RWPE1 (cell line): ENCODE data around the gene SLC27A4.

Experiments
- CTCF ChIA-PET: fragments of 350-600 bp; sonication (Branson Sonifier 250); formaldehyde crosslinking; extraction: SDS; loops from one replicate; lab custom pipeline; 2021; lab: Yijun Ruan, JAX
- POLR2A ChIA-PET: fragments of 400-600 bp; formaldehyde crosslinking; extraction: SDS; loops from one replicate; lab custom pipeline; 2020; ENCODE audit warnings: antibody characterized with exemption; ENCODE audit not compliant: low non-redundant PET; lab: Yijun Ruan, JAX
- DNase-seq: peaks from one replicate; pipeline ENCODE4 v3.0.0; 2012; ENCODE audit warnings: low spot score
- H3K27ac ChIP-seq: fragments of 450-650 bp; 2 replicates; pipeline ENCODE4 v1.5.1; 2017
- TF ChIP-seq, protein P1 (sequence below): fragments of 450-650 bp; conservative IDR thresholded peaks from 2 replicates; pipeline ENCODE4 v1.5.1; 2017; ENCODE audit warnings: low read depth, mild to moderate bottlenecking

SLC27A4 gene

DNA sequence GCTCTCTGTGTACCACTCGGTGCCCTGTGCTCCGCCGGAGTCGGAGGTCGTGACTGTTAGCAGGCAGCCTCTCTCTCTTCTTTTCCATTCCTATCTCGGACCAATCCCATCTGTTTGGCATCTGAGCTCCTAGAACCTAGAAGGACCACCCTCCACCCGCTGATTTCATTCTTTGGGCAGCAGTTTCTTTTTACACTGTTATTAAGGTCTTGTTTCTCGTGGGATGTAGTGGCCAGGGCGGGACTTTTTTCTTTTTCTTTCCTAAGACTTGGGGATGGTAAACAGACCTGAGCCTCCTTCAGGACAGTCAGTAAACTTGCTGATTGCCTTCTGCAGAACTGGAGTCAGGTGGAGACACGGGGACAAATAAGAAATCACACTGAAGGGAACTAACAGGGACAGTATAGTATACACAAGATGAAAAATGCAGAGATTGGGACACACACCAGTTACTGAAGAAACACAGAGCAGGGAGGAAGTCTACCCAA lies 31.3 kb downstream of the SLC27A4 start:
- no peak for DNase-seq
- CTCF ChIA-PET = interaction anchor here (0.5 to 1.8 kb wide), 5 partner anchors 10 to 77 kb away, joined by 3 to 15 read pairs (median 3); partner anchors contain the start of gene CERCAM
- TF ChIP-seq, protein P1, sequence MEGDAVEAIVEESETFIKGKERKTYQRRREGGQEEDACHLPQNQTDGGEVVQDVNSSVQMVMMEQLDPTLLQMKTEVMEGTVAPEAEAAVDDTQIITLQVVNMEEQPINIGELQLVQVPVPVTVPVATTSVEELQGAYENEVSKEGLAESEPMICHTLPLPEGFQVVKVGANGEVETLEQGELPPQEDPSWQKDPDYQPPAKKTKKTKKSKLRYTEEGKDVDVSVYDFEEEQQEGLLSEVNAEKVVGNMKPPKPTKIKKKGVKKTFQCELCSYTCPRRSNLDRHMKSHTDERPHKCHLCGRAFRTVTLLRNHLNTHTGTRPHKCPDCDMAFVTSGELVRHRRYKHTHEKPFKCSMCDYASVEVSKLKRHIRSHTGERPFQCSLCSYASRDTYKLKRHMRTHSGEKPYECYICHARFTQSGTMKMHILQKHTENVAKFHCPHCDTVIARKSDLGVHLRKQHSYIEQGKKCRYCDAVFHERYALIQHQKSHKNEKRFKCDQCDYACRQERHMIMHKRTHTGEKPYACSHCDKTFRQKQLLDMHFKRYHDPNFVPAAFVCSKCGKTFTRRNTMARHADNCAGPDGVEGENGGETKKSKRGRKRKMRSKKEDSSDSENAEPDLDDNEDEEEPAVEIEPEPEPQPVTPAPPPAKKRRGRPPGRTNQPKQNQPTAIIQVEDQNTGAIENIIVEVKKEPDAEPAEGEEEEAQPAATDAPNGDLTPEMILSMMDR = no peak
- H3K27ac ChIP-seq = peak overlapping the region; percentile 89
- POLR2A ChIA-PET = interaction anchor here (0.6 to 1.0 kb wide), 6 partner anchors 25 to 1114 kb away, joined by 3 to 9 read pairs (median 4); no protein-coding TSS in a partner anchor

DNA sequence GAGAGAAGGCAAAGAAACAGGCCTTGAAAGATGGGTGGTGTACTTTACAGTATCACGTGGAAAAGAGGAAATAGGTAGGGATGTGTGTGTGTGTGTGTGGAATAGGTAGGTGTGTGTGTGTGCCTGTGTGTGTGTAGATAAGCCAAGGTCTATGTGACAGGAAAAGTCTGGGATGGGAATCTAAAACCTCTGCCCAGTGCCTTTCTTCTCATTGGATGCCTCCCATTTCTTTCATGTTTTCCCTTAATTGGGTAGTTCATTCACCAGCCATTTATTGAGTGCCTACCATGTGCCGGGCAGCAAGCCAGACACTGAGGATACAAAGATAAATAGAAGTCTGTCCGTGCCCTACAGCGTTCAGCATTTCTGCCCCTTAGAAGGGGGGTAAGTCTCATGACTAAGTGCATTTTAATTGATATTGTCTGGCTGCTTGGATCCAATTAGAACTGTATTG lies 31.9 kb downstream of the SLC27A4 start:
- DNase-seq = no peak
- TF ChIP-seq, protein P1 = no peak
- ChIA-PET CTCF (interaction anchor here (0.6 to 1.8 kb wide), 3 partner anchors 31 to 77 kb away, joined by 3 to 4 read pairs (median 3); partner anchors contain the start of gene CERCAM), POLR2A (interaction anchor here (0.6 to 1.0 kb wide), 2 partner anchors 8 to 264 kb away, joined by 3 to 4 read pairs; no protein-coding TSS in a partner anchor)
- no peak overlapping the region for H3K27ac ChIP-seq

DNA sequence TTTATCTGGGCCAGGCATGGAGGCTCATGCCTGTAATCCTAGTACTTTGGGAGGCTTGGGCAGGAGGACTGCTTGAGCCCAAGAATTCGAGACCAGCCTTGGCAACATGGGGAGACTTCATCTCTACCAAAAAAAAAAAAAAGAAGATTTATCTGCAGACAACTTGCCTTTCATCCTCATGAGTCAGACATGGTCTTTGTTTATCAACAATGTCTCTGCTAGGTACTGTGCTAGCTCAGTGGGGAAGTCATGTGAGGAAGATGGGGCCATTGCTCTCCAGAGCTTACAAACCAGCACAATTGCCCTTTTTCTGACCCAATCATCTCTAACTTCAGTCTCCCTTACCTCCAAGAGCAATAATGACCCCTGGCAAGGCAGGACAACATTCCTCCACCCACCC lies 32.5 kb downstream of the SLC27A4 start:
- TF ChIP-seq, protein P1 = no peak
- DNase-seq = no peak
- POLR2A ChIA-PET = interaction anchor here (0.6 kb wide), 1 partner anchor 9 kb away, joined by 4 read pairs; no protein-coding TSS in a partner anchor
- H3K27ac ChIP-seq = no peak overlapping the region
- CTCF ChIA-PET = no interaction called here

DNA sequence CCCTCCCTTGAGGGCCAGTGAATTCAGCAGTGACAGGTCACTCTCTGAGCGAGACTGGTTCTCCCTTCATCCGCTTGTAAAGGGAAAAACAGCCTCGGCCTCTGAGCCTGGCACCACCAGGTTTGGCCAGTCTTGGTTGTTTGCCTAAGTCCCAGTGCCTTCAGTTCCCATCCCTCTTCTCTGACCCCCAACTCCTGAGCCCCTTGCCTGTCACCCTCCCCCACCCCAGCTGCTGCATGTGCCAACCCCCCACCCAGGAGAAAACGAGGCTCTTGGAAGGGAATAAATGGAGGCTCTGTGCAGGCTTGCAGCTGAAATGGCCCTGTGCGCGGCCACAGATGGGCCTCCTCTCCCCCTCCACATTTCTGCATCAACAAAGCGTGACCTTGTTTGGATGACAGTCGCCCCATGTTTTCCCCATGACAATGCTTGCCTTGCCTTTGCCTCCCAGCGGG lies 33.9 kb downstream of the SLC27A4 start:
- H3K27ac ChIP-seq = peak overlapping the region; percentile 13; the same call in 1 of the 2 replicates
- CTCF ChIA-PET = interaction anchor here (0.6 kb wide), 1 partner anchor 212 kb away, joined by 4 read pairs; no protein-coding TSS in a partner anchor
- DNase-seq = no peak
- POLR2A ChIA-PET = no interaction called here
- TF ChIP-seq, protein P1 = no peak

DNA sequence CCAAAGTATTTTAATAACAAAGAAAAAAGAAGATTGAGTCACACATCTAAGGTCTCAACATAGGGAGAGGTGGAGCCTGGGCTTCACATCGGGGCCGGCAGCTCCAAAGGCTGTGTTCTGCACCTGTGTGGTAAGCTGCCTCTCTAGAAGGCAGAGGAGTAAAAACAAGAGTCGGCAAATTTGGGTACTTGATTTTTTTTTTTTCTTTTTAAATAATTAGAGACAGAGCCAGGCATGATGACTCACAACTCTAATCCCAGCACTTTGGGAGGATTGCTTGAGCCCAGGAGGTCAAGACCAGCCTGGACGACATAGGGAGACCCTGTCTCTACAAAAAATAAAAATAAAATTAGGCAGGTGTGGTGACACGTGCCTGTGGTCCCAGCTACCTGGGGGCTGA lies 35.5 kb downstream of the SLC27A4 start:
- DNase-seq = no peak
- CTCF ChIA-PET = no interaction called here
- peak overlapping the region; percentile 32 for H3K27ac ChIP-seq
- POLR2A ChIA-PET = no interaction called here
- TF ChIP-seq, protein P1 = no peak

DNA sequence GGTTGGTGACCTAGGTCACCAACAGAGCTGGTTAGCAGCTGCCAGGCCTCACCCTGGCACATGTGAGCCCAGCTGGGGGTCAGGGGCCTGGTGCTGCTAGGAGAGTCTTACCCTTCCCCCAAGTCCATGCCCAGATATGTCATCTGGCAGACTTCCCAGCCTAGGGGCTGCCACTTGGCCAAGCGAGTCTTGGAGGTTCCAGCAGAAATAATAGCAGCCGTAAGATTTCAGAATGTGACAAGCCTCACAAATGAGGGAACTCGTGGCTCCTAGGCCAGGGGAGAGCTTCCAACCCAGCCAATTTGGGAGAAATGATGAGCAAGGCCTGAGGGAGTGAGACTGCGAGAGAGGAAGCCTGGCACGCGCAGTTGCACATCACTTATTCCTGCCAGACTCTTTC lies 41.9 kb downstream of the SLC27A4 start:
- peak overlapping the region; percentile 25 for H3K27ac ChIP-seq
- ChIA-PET CTCF (no interaction called here), POLR2A (interaction anchor here (0.5 kb wide), 1 partner anchor 381 kb away, joined by 4 read pairs; no protein-coding TSS in a partner anchor)
- DNase-seq = no peak
- TF ChIP-seq, protein P1 = no peak
